KMS-11 (cell line): Measurements from ENCODE around the gene RIN1.

Experiments used
- H2AFZ ChIP-seq: fragments of 200-600 bp; sonication (generic); 2 replicates; pipeline ENCODE4 v1.6.1; 2016; ENCODE audit warnings: antibody characterized with exemption, mixed run types, low read depth
- H3K27ac ChIP-seq: fragments of 200-600 bp; sonication (generic); 2 replicates; pipeline ENCODE4 v1.6.1; 2016; ENCODE audit warnings: mild to moderate bottlenecking, mixed run types
- H3K27me3 ChIP-seq: fragments of 200-600 bp; sonication (generic); 2 replicates; pipeline ENCODE4 v1.6.1; 2017; ENCODE audit warnings: mild to moderate bottlenecking, low read depth, mixed run types, moderate library complexity; ENCODE audit not compliant: insufficient read depth
- H3K36me3 ChIP-seq: fragments of 200-600 bp; sonication (generic); 2 replicates; pipeline ENCODE4 v1.6.1; 2017; ENCODE audit warnings: mild to moderate bottlenecking, mixed run types; ENCODE audit not compliant: insufficient read depth
- H3K4me1 ChIP-seq: fragments of 200-600 bp; sonication (generic); 2 replicates; pipeline ENCODE4 v1.6.1; 2016; ENCODE audit warnings: mild to moderate bottlenecking, low read depth, mixed run types; ENCODE audit not compliant: poor library complexity, severe bottlenecking
- H3K4me2 ChIP-seq: fragments of 200-600 bp; sonication (generic); 2 replicates; pipeline ENCODE4 v1.7.0; 2016; ENCODE audit warnings: mild to moderate bottlenecking, mixed run types
- H3K4me3 ChIP-seq: fragments of 200-600 bp; sonication (generic); IDR thresholded peaks from 2 replicates; pipeline ENCODE4 v1.6.1; 2017; ENCODE audit warnings: low read depth, low read length, mixed read lengths; ENCODE audit not compliant: insufficient read depth
- H3K79me2 ChIP-seq: fragments of 200-600 bp; sonication (generic); 2 replicates; pipeline ENCODE4 v1.6.1; 2016; ENCODE audit warnings: low read depth, mixed run types; ENCODE audit not compliant: insufficient read depth
- H3K9ac ChIP-seq: fragments of 200-600 bp; sonication (generic); 2 replicates; pipeline ENCODE4 v1.6.1; 2016; ENCODE audit warnings: mild to moderate bottlenecking, mixed run types
- H4K20me1 ChIP-seq: fragments of 200-600 bp; sonication (generic); 2 replicates; pipeline ENCODE4 v1.6.1; 2016; ENCODE audit warnings: mild to moderate bottlenecking, mixed run types; ENCODE audit not compliant: insufficient read depth
- CTCF ChIP-seq: fragments of 200-600 bp; sonication (generic); conservative IDR thresholded peaks from 2 replicates; pipeline ENCODE4 v1.6.1; 2017; ENCODE audit warnings: low read depth, mild to moderate bottlenecking, antibody characterized with exemption, low read length, moderate library complexity, mixed read lengths

RIN1 gene

GRCh38 chr11:66330931-66331330 lies 5.3 kb downstream of the RIN1 start:
- no peak overlapping the region for H3K4me2 ChIP-seq
- no peak overlapping the region for H3K4me3 ChIP-seq
- no peaks in the 10 kb centered on the region for H3K36me3 ChIP-seq
- H3K27ac ChIP-seq: no peak overlapping the region
- H4K20me1 ChIP-seq: no peaks in the 10 kb centered on the region
- H3K4me1 ChIP-seq: peaks cover 10% of the 10 kb centered on the region
- TF ChIP-seq CTCF: no peak
- H3K27me3 ChIP-seq: peaks cover 25% of the 10 kb centered on the region; the same call in 1 of the 2 replicates
- no peak overlapping the region for H2AFZ ChIP-seq
- no peak overlapping the region for H3K9ac ChIP-seq
- no peaks in the 10 kb centered on the region for H3K79me2 ChIP-seq

- Histone ChIP-seq H3K4me2 (no peak overlapping the region; the same call in 1 of the 2 replicates), H3K79me2 (no peaks in the 10 kb centered on the region), H3K4me1 (peaks cover 10% of the 10 kb centered on the region), H3K9ac (no peak overlapping the region), H4K20me1 (no peaks in the 10 kb centered on the region), H3K36me3 (no peaks in the 10 kb centered on the region), H3K27ac (no peak overlapping the region), H3K27me3 (peaks cover 25% of the 10 kb centered on the region; the same call in 1 of the 2 replicates), H2AFZ (no peak overlapping the region), H3K4me3 (no peak overlapping the region)
- no peak for TF ChIP-seq CTCF
Measured at GRCh38 chr11:66329165-66329673, 7.0 kb downstream of the RIN1 start.

- Histone ChIP-seq H3K27me3 (peaks cover 21% of the 10 kb centered on the region; the same call in 1 of the 2 replicates), H3K4me1 (peaks cover 10% of the 10 kb centered on the region), H3K27ac (no peak overlapping the region), H3K4me3 (no peak overlapping the region), H3K4me2 (no peak overlapping the region; the same call in 1 of the 2 replicates), H3K9ac (no peak overlapping the region; the same call in 1 of the 2 replicates), H3K36me3 (no peaks in the 10 kb centered on the region), H2AFZ (peak overlapping the region; percentile 69), H4K20me1 (no peaks in the 10 kb centered on the region), H3K79me2 (no peaks in the 10 kb centered on the region)
- TF ChIP-seq CTCF: peak; percentile 91
Measured at GRCh38 chr11:66328302-66329144, 7.7 kb downstream of the RIN1 start.

GRCh38 chr11:66328031-66328301 lies 8.3 kb downstream of the RIN1 start:
- H3K27ac ChIP-seq: no peak overlapping the region
- peaks cover 18% of the 10 kb centered on the region; the same call in 1 of the 2 replicates for H3K27me3 ChIP-seq
- H3K36me3 ChIP-seq: no peaks in the 10 kb centered on the region
- peak overlapping the region; percentile 69 for H2AFZ ChIP-seq
- H3K4me3 ChIP-seq: no peak overlapping the region
- H3K4me1 ChIP-seq: peaks cover 10% of the 10 kb centered on the region
- H4K20me1 ChIP-seq: no peaks in the 10 kb centered on the region
- no peak for TF ChIP-seq CTCF
- no peak overlapping the region; the same call in 1 of the 2 replicates for H3K4me2 ChIP-seq
- H3K9ac ChIP-seq: no peak overlapping the region; the same call in 1 of the 2 replicates
- no peaks in the 10 kb centered on the region for H3K79me2 ChIP-seq
